SK-N-SH (cell line): Measurements from ENCODE around the gene LIN7A. TPM values are rescaled to one million over a fixed set of nuclear protein-coding genes. Genes with fewer than 3 reads are reported as not detected.

Experiments
- CTCF ChIA-PET: fragments of 300-600, 350-600 bp; formaldehyde crosslinking; extraction: SDS; loops from one replicate; lab custom pipeline; 2021; lab: Yijun Ruan, JAX
- POLR2A ChIA-PET: fragments of 350-600 bp; sonication (Branson Sonifier 250); formaldehyde crosslinking; extraction: SDS; loops from one replicate; lab custom pipeline; 2020; ENCODE audit warnings: antibody characterized with exemption, inconsistent platforms; lab: Yijun Ruan, JAX
- DNase-seq: peaks from one replicate; pipeline ENCODE4 v3.0.0; 2012
- H2AFZ ChIP-seq: fragments of 200-600 bp; sonication (generic); 2 replicates; pipeline ENCODE4 v1.8.1; 2016; ENCODE audit warnings: antibody characterized with exemption, mild to moderate bottlenecking, low read depth
- H3F3A ChIP-seq: fragments of 200-600 bp; sonication (generic); replicated peaks from 2 replicates; pipeline ENCODE3; 2016; ENCODE audit warnings: antibody characterized with exemption, mild to moderate bottlenecking; ENCODE audit not compliant: insufficient read depth
- H3K27ac ChIP-seq, 2 experiments: fragments of 200-500 bp in 1 of 2; fragments of 200-600 bp in 1 of 2; sonication (Bioruptor generic) in 1 of 2; sonication (generic), shearing (Covaris generic) in 1 of 2; 2 replicates each; pipeline versions ENCODE4 v1.5.1 to v1.6.1; 2014 to 2016; ENCODE audit warnings: low read depth in 2 of 2, inconsistent platforms in 1 of 2, low read length in 1 of 2, mild to moderate bottlenecking in 1 of 2, mixed read lengths in 1 of 2
- H3K27me3 ChIP-seq: fragments of 200-600 bp; sonication (generic), shearing (Covaris generic); 2 replicates; pipeline ENCODE4 v1.6.1; 2016; ENCODE audit warnings: mixed run types; ENCODE audit not compliant: insufficient read depth
- H3K36me3 ChIP-seq, 2 experiments: fragments of 200-500 bp in 1 of 2; fragments of 200-600 bp in 1 of 2; sonication (Bioruptor generic) in 1 of 2; sonication (generic) in 1 of 2; replicated peaks in 1 of 2; 2 replicates each; pipeline versions ENCODE3 to v1.5.1; 2014 to 2016; ENCODE audit warnings: low read length in 1 of 2, mild to moderate bottlenecking in 1 of 2; ENCODE audit not compliant: insufficient read depth in 2 of 2, control insufficient read depth in 1 of 2
- H3K4me1 ChIP-seq, 2 experiments: fragments of 200-500 bp in 1 of 2; fragments of 200-600 bp in 1 of 2; sonication (Bioruptor generic) in 1 of 2; sonication (generic), shearing (Covaris generic) in 1 of 2; 2 replicates each; pipeline versions ENCODE4 v1.5.1 to v1.6.1; 2014 to 2016; ENCODE audit warnings: low read depth in 1 of 2, low read length in 1 of 2, mixed run types in 1 of 2; ENCODE audit not compliant: insufficient read depth in 2 of 2, control insufficient read depth in 1 of 2
- H3K4me2 ChIP-seq: fragments of 200-600 bp; sonication (generic), shearing (Covaris generic); 2 replicates; pipeline ENCODE4 v1.6.1; 2017; ENCODE audit warnings: mixed run types
- H3K4me3 ChIP-seq, 2 experiments: fragments of 200-500 bp in 1 of 2; fragments of 200-600 bp in 1 of 2; sonication (Bioruptor generic) in 1 of 2; sonication (generic), shearing (Covaris generic) in 1 of 2; 2 replicates each; pipeline versions ENCODE4 v1.5.1 to v1.8.1; 2014 to 2016; ENCODE audit warnings: low read depth in 2 of 2, inconsistent platforms in 1 of 2, low read length in 1 of 2, mild to moderate bottlenecking in 1 of 2, mixed read lengths in 1 of 2, moderate library complexity in 1 of 2
- H3K79me2 ChIP-seq: fragments of 200-600 bp; sonication (generic); 2 replicates; pipeline ENCODE4 v1.8.1; 2017; ENCODE audit warnings: mild to moderate bottlenecking; ENCODE audit not compliant: insufficient read depth
- H3K9ac ChIP-seq: fragments of 200-600 bp; sonication (generic); 2 replicates; pipeline ENCODE4 v1.6.1; 2017; ENCODE audit warnings: mixed run types
- H3K9me2 ChIP-seq: fragments of 200-600 bp; sonication (generic); 2 replicates; pipeline ENCODE4 v1.6.1; 2017; ENCODE audit warnings: mixed run types
- H3K9me3 ChIP-seq: fragments of 200-600 bp; sonication (generic); 2 replicates; pipeline ENCODE4 v1.6.1; 2017; ENCODE audit warnings: mixed run types, mild to moderate bottlenecking, moderate library complexity
- H4K20me1 ChIP-seq: fragments of 200-600 bp; sonication (generic); 2 replicates; pipeline ENCODE4 v1.6.1; 2017; ENCODE audit warnings: mild to moderate bottlenecking, mixed run types; ENCODE audit not compliant: insufficient read depth
- CHD2 ChIP-seq: fragments of 150-350 bp; IDR thresholded peaks from 2 replicates; pipeline ENCODE4 v1.6.1; 2018; ENCODE audit warnings: low read length; ENCODE audit not compliant: partially characterized antibody
- CTCF ChIP-seq: fragments of 200-600 bp; sonication (generic); IDR thresholded peaks from 2 replicates; pipeline ENCODE4 v1.6.1; 2017; ENCODE audit warnings: antibody characterized with exemption, mild to moderate bottlenecking, moderate library complexity
- FOXJ3 ChIP-seq: sonication (generic); formaldehyde crosslinking; IDR thresholded peaks from 2 replicates; pipeline ENCODE4 v1.5.1; 2020; ENCODE audit warnings: mild to moderate bottlenecking, missing genetic modification reagents
- GABPA ChIP-seq: IDR thresholded peaks from 2 replicates; pipeline ENCODE4 v1.4.0; 2012; ENCODE audit warnings: low read depth, mild to moderate bottlenecking
- NRF1 ChIP-seq: IDR thresholded peaks from 2 replicates; pipeline ENCODE4 v1.6.1; 2012; ENCODE audit warnings: low read depth, mild to moderate bottlenecking, low read length
- REST ChIP-seq: IDR thresholded peaks from 2 replicates; pipeline ENCODE4 v1.6.1; 2012; ENCODE audit warnings: mild to moderate bottlenecking, low read depth, low read length, moderate library complexity
- TCF12 ChIP-seq: IDR thresholded peaks from 2 replicates; pipeline ENCODE4 v1.4.0; 2012
- TEAD4 ChIP-seq: IDR thresholded peaks from 2 replicates; pipeline ENCODE4 v1.4.0; 2012; ENCODE audit warnings: mild to moderate bottlenecking, borderline replicate concordance; ENCODE audit not compliant: insufficient read depth
- USF2 ChIP-seq: fragments of 150-350 bp; IDR thresholded peaks from 2 replicates; pipeline ENCODE4 v1.6.1; 2017; ENCODE audit warnings: antibody characterized with exemption, low read length, low read depth, borderline replicate concordance
- WGBS: methylation state at CpG from one replicate; pipeline ENCODE4 v1.1.6; 2017; ENCODE audit warnings: low lambda C conversion rate; 5-methylcytosine and 5-hydroxymethylcytosine counted together
- polyA plus RNA-seq, 3 experiments: library from polyadenylated mRNA; depleted of rRNA; stranded (reverse); fragments of >200 nt; gene quantifications; 2 replicates each; pipeline ENCODE4 v1.2.3, GENCODE V29; 2012
- TF ChIP-seq, protein P1 (sequence below): IDR thresholded peaks from 2 replicates; pipeline ENCODE4; 2012
- TF ChIP-seq, protein P2 (sequence below): fragments of 150-350 bp; IDR thresholded peaks from 2 replicates; pipeline ENCODE4 v1.6.1; 2016; ENCODE audit warnings: mild to moderate bottlenecking, low read depth, low read length

Gene LIN7A
- polyA plus RNA-seq, 1 of the 3 experiments (the other 2 are of a cell fraction), result not detected

DNA sequence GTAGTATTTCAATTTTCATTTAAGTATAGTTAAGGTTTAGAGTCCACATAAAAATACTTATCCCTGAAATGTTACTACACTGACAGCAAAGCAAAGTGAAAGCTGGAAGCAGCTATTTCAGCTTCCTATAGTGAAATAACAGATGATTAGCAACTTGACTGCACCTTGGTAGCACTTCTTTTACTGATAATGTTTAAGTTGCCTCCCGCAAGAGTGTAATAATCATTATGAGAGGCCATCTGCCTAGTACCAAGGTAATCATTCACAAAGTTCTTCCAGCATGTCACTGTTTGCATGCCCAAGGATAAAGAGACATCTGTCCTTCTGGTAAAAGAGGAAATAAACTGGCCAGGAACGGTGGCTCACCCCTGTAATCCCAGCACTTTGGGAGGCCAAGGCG lies 69.8 kb downstream of the LIN7A start:
- no peak for DNase-seq
- Histone ChIP-seq H3K9ac (no peak overlapping the region), H3K4me3 (no peak overlapping the region), H3K27ac (no peak overlapping the region), H3K4me1 (no peaks in the 10 kb centered on the region), H3K79me2 (no peaks in the 10 kb centered on the region), H3K9me2 (no peaks in the 10 kb centered on the region), H3K27me3 (no peaks in the 10 kb centered on the region), H4K20me1 (no peaks in the 10 kb centered on the region), H3F3A (no peaks in the 10 kb centered on the region), H2AFZ (no peak overlapping the region), H3K9me3 (no peaks in the 10 kb centered on the region)
- WGBS, result 5% methylated on average over 3 of the region's 3 CpGs
- CTCF ChIA-PET, result no interaction called here
- TF ChIP-seq TCF12 (no peak), USF2 (no peak), CHD2 (no peak), NRF1 (no peak), GABPA (no peak), FOXJ3 (CRISPR knock-in tag) (no peak), CTCF (no peak), TEAD4 (no peak)
- TF ChIP-seq, protein P1, sequence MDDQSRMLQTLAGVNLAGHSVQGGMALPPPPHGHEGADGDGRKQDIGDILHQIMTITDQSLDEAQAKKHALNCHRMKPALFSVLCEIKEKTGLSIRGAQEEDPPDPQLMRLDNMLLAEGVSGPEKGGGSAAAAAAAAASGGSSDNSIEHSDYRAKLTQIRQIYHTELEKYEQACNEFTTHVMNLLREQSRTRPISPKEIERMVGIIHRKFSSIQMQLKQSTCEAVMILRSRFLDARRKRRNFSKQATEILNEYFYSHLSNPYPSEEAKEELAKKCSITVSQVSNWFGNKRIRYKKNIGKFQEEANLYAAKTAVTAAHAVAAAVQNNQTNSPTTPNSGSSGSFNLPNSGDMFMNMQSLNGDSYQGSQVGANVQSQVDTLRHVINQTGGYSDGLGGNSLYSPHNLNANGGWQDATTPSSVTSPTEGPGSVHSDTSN, result no peak
- TF ChIP-seq, protein P2, sequence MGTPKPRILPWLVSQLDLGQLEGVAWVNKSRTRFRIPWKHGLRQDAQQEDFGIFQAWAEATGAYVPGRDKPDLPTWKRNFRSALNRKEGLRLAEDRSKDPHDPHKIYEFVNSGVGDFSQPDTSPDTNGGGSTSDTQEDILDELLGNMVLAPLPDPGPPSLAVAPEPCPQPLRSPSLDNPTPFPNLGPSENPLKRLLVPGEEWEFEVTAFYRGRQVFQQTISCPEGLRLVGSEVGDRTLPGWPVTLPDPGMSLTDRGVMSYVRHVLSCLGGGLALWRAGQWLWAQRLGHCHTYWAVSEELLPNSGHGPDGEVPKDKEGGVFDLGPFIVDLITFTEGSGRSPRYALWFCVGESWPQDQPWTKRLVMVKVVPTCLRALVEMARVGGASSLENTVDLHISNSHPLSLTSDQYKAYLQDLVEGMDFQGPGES, result no peak
- TF ChIP-seq, all 33 proteins: peak for 0
- no peaks in the 10 kb centered on the region for H3K36me3 ChIP-seq
- POLR2A ChIA-PET, result no interaction called here
- H3K4me2 ChIP-seq, result no peak overlapping the region

DNA sequence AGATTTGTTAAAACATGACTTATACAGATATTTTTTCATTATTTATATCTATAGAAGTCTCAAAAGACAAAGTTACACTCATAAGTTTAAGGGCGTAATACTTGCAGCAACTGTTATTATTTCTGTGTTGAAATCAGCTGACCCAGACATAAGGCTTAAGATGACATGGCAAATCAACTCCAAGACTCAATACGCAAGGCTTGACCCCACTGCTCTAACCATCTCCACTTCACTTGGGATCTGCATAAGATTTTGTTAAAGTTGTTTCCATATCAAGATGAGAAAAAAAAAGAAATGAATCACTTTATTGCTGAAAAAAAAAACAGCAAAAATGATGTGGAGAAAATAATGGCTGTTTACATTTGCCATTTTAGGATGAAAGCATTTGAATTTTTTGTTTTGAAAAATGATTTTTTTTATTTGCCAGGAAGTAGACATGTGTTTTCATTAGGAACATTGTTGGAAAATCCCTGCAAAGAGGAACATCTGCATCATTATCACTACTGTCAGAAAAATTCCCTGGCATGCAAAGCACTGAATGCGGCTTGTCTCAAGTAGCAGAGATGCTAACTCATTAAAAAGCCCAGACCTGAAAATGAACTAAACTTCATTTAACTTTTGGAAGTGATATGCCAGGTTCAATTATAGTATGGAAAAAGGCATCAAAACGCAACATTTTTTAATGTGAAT lies 73.5 kb downstream of the LIN7A start:
- Histone ChIP-seq H3K9me2 (no peaks in the 10 kb centered on the region), H4K20me1 (no peaks in the 10 kb centered on the region)
- TF ChIP-seq REST (no peak), GABPA (no peak)
- TF ChIP-seq, all 33 proteins: peak for 0
- no peaks in the 10 kb centered on the region for H3K79me2 ChIP-seq
- 20% methylated on average over 4 of the region's 4 CpGs for WGBS
- no peak overlapping the region for H3K4me2 ChIP-seq
- no peak overlapping the region for H3K9ac ChIP-seq
- no peak overlapping the region for H2AFZ ChIP-seq
- no peak overlapping the region for H3K4me3 ChIP-seq
- ChIA-PET POLR2A (no interaction called here), CTCF (no interaction called here)
- H3K4me1 ChIP-seq, result no peaks in the 10 kb centered on the region
- no peaks in the 10 kb centered on the region for H3F3A ChIP-seq
- no peaks in the 10 kb centered on the region; the same call in none of the 2 replicates for H3K27me3 ChIP-seq
- no peak overlapping the region for H3K27ac ChIP-seq
- H3K9me3 ChIP-seq, result no peaks in the 10 kb centered on the region
- no peak for DNase-seq
- no peaks in the 10 kb centered on the region for H3K36me3 ChIP-seq
